Urothelium cell line (cell line): Measurements from ENCODE around the gene PARD3B.

Experiments used
- DNase-seq: peaks from one replicate; pipeline ENCODE4 v3.0.0; 2011; ENCODE audit warnings: low spot score, mixed read lengths
- FAIRE-seq: peaks from 2 replicates; lab custom pipeline; 2011; peaks lifted over from hg19 to GRCh38; lab: Jason Lieb, UNC

Gene PARD3B

GRCh38 chr2:205367331-205367935 is 822.2 kb downstream of the PARD3B start:
- FAIRE-seq (no peak), DNase-seq (no peak)

DNA sequence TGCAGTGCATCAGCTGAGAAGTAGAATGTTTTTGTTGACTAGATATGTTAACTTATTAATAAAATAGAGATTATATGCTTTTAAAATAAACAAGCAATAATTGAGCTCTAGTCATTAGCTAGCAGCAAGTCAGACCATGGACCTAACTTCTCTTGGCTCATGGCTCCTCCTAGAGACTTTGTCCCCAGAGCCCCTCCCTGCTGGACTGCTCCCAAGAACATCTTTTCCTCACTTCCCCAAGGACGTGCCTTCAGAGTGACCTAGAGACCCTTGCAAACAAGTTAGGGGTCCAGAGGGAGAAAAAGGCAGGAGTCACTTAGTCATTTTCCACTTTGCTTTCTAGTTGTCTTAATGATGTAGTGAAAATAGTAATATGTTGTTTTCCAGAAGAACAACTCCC is 824.5 kb downstream of the PARD3B start:
- FAIRE-seq = no peak
- DNase-seq = no peak

DNA sequence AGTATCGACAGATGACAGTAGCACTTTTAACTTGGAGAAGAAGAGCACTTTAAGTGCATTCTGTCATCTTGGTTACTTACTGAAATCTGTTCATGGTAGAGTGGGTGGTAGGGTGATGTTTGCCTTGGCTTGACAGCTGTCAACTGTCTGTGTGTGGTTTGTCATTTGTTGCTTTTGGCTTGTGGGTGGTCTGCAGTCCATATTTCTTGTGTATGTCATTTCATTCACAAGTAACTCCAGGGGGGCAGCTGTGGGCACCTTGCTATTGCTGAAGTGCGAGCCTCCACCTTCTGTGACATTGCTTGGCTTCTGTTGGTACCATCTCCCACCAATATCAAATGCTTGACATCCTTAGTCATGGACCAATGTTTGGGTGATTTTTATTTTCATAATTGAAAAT is 825.5 kb downstream of the PARD3B start:
- FAIRE-seq (peak; percentile 9), DNase-seq (no peak)

DNA sequence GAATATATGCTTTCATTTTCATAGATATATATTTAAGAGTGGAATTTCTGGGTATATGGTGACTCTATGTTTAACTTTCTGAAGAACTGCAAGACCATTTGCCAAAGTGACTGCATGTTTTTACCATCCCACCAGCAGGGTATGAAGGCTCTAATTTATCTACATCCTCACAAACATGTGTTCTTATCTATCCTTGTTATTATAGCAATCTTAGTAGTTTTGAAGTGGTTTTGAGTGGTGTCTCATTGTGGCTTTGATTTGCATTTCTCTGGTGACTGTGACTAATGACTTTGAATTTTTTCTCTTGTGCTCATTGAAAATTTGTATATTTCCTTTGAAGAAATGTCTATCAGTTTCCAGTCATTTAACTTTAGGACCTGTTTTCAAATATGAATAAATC is 826.9 kb downstream of the PARD3B start:
- FAIRE-seq (no peak), DNase-seq (no peak)

DNA sequence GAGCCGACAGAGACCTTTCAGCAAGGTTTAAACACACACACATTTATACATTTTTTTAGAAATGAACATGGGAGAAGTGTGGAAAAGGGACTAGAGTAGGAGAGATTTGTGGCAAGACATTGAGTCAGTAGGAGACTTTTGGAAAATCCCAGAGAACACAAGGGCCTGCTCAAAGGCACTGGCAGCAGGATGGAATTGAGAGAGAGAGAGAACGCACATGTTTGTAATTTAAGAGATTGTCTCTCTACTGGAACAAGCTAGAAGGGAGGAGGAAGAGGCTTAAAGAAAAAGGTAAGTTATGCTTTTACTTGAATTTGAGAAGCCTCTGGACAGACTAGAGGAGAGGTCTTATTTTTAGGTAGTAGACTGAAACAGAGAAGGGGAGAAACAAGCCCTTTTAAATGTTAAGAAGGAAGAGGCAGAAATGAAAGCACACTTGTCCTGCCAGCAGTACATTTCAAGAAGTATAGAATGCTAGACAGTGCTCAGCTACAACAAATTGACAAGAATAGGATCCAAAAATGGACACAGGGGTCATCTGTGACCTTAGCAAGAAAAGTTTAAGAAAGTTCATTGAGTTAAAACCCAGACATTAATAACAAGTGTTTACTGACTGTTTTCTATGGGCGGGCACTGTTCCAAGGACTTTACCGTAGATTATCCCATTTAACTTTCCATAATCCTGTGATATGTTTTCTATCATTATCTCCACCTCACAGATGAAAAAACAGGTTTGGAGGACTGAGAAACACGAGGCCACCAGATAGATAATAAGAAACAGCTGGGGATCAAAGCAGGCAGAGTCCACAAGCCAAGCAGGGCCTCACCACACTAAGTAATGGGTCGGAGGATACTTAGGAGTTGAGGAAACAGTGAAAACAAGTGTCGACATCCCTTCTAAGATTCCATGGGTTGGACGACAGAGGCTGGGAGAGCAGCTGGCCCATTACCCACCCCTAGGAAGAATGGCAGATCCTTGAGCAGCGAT is 830.5 kb downstream of the PARD3B start:
- no peak for FAIRE-seq
- no peak for DNase-seq

- FAIRE-seq = no peak
- DNase-seq = no peak
Measured at GRCh38 chr2:205377324-205377723, 832.0 kb downstream of the PARD3B start.

DNA sequence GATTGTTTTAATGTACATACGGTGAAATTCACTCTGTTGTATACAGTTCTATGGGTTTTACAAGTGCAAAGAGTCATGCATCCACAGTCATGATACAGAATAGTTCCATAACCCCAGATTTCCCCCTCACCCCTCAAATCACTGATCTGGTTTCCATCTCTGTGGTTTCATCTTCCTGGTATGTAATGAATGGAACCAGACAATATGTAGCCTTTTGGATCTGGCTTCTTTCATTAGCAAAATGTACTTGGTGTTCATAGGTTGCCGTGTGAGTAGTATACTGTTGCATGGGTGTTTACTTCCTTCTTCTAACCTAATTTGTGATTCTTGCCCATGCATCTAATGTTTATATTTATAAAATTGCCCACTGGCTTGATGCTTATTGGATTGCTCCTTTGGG is 838.3 kb downstream of the PARD3B start:
- FAIRE-seq (no peak), DNase-seq (no peak)

- FAIRE-seq = no peak
Measured at GRCh38 chr2:205386109-205386508, 840.8 kb downstream of the PARD3B start.

DNA sequence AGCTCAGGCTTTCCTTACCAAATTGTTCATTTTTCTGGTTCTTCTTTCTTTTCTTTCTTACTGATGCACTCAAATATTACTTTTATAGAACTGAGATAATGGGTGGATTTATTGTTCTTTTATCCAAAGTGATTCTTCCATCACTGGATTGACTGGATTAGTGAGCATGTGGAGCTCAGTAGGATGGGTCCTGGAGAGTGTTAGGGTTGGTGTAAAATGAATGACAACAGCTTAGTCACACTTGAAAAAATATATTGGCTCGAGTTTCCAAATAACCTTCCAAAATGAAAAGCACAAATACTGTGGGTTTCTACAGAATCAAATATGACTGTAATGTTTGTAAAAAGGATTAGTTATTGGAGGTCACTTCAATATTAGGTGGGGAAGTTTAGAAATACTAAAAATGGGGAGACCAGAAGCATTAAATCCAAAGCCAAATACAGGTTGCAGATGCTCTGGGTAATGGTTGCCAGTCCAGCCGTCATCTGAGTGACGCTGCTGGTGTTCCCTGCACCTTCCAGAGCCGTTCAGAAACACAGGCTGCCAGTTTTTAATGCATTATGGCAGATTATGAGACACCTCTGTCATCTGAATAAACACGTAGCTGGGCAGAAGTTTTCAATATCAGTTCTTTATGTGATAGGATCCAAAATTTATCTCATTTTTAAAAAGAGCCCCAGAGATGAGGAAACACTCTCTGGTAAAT is 842.2 kb downstream of the PARD3B start:
- DNase-seq (no peak), FAIRE-seq (no peak)

More at GRCh38 chr2:205386109-205386508, 840.8 kb downstream of the PARD3B start:
- DNase-seq = peak; percentile 10

DNA sequence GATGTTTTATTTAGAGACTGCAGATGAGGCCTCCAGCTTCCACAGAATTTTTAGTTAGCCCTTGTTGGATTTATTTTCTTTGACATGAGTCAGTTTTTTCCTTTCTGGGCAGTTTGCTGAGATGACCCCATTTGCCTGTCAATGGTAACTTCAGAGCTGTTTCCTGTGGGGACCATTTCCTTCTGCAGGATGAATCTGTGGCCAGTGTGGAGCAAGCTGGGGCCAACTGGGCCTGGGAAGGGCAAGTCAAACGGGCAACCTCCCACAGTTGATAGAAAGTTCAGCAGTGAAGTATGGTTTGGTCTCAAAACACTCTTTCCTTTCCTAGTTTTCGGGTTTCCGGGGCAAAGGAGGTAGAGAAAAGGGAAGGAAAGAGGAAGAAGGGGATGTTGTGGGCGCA is 845.6 kb downstream of the PARD3B start:
- DNase-seq (no peak), FAIRE-seq (no peak)

GRCh38 chr2:205401511-205401910 is 856.2 kb downstream of the PARD3B start:
- FAIRE-seq (no peak), DNase-seq (no peak)

- DNase-seq (no peak), FAIRE-seq (no peak)
Measured at GRCh38 chr2:205402011-205402410, 856.7 kb downstream of the PARD3B start.

DNA sequence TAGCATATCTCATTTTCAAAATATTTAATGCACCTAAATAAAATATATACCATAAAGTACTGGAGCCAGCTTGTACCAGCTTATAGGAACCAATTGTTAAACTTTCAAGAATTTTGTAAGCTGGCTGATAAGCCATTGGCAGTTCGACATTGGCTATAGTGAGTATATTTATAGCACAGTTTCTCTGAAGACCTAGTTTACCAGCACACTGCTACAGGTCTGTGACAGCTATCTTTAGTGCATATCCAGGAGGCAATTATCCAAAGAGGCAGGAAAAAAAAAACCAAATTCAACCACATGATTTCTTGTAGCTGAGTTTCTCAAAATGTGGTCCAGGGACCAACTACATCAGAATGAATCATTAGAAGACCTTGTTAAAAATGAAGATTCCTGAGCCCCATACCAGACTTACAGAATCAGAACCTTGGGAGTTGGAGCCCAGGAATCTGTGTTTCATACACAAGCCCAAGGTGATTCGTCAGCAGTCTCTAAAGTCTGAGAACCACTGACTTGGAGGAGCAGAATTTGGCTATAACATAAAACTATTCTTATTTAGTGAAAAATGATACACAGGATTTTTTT is 858.1 kb downstream of the PARD3B start:
- no peak for DNase-seq
- no peak for FAIRE-seq

DNA sequence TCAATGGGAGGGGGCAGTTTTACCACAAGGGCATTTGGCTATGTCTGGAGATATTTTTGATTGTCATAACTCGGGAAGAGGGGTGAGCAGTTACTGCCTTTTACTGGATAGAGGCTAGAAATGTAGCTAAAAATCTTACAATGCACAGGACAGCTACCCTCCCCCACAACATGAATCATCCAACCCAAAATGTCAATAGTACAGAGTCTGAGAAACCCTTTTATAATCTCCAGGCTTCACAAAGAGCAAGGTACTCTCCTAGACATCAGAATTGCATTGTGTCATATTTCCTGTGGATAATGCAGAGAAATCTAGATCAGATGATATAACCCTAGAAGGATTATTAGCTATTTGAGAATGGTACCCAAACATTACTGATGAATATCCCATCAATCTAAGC is 859.9 kb downstream of the PARD3B start:
- FAIRE-seq = no peak

GRCh38 chr2:205405752-205406151 is 860.5 kb downstream of the PARD3B start:
- DNase-seq (peak; percentile 33), FAIRE-seq (no peak)

More for the DNA sequence above, 859.9 kb downstream of the PARD3B start:
- peak; percentile 25 for DNase-seq

DNA sequence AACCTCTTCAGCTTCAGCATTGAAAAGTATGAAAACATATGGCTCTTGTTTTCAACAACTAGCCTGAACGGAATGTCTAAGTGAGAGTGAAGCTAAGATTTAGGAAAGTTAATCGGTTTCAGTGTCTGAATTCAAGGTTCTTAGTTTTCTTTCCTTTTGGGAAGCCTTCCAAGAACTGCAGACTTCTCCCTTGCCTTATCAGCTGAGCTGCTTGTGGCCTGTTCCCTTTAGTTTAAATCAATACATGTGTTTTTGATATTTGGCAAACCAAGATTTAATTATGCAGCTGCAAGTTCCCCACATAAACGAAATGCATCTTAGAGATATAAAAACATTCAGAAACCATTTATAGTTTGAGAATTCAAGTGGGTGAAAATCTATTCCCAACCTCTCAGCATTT is 862.7 kb downstream of the PARD3B start:
- DNase-seq (no peak), FAIRE-seq (no peak)

GRCh38 chr2:205408696-205409095 is 863.4 kb downstream of the PARD3B start:
- DNase-seq = no peak
- FAIRE-seq = no peak

- no peak for DNase-seq
- FAIRE-seq = no peak
Measured at GRCh38 chr2:205409411-205409810, 864.1 kb downstream of the PARD3B start.

- FAIRE-seq (no peak), DNase-seq (no peak)
Measured at GRCh38 chr2:205411558-205411957, 866.3 kb downstream of the PARD3B start.

GRCh38 chr2:205424326-205424725 is 879.1 kb downstream of the PARD3B start:
- FAIRE-seq (no peak), DNase-seq (no peak)

DNA sequence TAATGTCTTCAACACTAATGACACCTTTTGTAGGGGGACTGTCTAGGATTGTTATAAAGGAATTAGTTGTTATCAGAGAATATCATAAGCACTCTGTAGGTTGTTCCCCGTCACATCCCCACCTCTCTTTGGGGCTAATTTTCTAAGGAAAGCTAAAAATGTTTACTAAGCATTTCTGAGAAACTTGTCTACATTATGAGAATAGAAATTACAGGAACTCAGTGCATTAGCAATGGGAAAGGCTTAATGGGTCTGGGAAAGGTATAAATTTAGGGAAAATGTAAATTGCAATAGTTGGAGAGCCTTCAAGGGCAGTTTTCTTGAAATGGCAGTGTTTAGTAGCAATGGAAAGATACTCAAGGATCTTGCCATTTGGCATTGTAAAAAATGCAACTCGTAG is 879.8 kb downstream of the PARD3B start:
- no peak for DNase-seq
- FAIRE-seq = no peak
